Measurements from ENCODE around the gene B3GALT4.

Gene B3GALT4

GRCh38 chr6:33317669-33318425 lies 40.9 kb downstream of the B3GALT4 start, which contains the start of gene ZBTB22 (continued):
- TF ChIP-seq, protein P1, sequence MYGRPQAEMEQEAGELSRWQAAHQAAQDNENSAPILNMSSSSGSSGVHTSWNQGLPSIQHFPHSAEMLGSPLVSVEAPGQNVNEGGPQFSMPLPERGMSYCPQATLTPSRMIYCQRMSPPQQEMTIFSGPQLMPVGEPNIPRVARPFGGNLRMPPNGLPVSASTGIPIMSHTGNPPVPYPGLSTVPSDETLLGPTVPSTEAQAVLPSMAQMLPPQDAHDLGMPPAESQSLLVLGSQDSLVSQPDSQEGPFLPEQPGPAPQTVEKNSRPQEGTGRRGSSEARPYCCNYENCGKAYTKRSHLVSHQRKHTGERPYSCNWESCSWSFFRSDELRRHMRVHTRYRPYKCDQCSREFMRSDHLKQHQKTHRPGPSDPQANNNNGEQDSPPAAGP (tag by site-specific recombination; IDR thresholded peaks at IDR 0.05): peak; percentile 43
- TF ChIP-seq ZNF660 (tag by site-specific recombination; IDR thresholded peaks at IDR 0.05) (peak; percentile 85), YY2 (tag by site-specific recombination; IDR thresholded peaks at IDR 0.05) (0 out of 2 replicates have a peak, but pooled peaks have one; percentile 40), ZFP69B (tag by site-specific recombination; IDR thresholded peaks at IDR 0.05) (peak; percentile 97), ZSCAN23 (tag by site-specific recombination; IDR thresholded peaks at IDR 0.05) (no peak), GLIS2 (tag by site-specific recombination; IDR thresholded peaks at IDR 0.05) (0 out of 2 replicates have a peak, but pooled peaks have one; percentile 22), ZEB2 (tag by site-specific recombination; IDR thresholded peaks at IDR 0.05) (peak; percentile 71; the same call in 1 of the 2 replicates), ZFHX2 (tag by site-specific recombination; conservative IDR thresholded peaks at IDR 0.05) (peak; percentile 83), ZNF274 (IDR thresholded peaks at IDR 0.05; ENCODE audit: low read length) (no peak), ZNF274 (tag by site-specific recombination; IDR thresholded peaks at IDR 0.05; ENCODE audit: borderline replicate concordance) (no peak), ZNF2 (tag by site-specific recombination; IDR thresholded peaks at IDR 0.05) (peak; percentile 77), ZNF639 (tag by site-specific recombination; IDR thresholded peaks at IDR 0.05) (peak; percentile 50), ZNF561 (tag by site-specific recombination; IDR thresholded peaks at IDR 0.05; ENCODE audit: borderline replicate concordance) (peak; percentile 73), ZNF76 (tag by site-specific recombination; IDR thresholded peaks at IDR 0.05; ENCODE audit: borderline replicate concordance, low read depth) (0 out of 2 replicates have a peak, but pooled peaks have one; percentile 6), ATF2 (tag by site-specific recombination; IDR thresholded peaks at IDR 0.05; ENCODE audit: low read depth) (no peak; the same call in 1 of the 2 replicates)
- TF ChIP-seq, protein P2, sequence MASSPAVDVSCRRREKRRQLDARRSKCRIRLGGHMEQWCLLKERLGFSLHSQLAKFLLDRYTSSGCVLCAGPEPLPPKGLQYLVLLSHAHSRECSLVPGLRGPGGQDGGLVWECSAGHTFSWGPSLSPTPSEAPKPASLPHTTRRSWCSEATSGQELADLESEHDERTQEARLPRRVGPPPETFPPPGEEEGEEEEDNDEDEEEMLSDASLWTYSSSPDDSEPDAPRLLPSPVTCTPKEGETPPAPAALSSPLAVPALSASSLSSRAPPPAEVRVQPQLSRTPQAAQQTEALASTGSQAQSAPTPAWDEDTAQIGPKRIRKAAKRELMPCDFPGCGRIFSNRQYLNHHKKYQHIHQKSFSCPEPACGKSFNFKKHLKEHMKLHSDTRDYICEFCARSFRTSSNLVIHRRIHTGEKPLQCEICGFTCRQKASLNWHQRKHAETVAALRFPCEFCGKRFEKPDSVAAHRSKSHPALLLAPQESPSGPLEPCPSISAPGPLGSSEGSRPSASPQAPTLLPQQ (tag by site-specific recombination; IDR thresholded peaks at IDR 0.05): peak; percentile 99
- TF ChIP-seq, protein P3, sequence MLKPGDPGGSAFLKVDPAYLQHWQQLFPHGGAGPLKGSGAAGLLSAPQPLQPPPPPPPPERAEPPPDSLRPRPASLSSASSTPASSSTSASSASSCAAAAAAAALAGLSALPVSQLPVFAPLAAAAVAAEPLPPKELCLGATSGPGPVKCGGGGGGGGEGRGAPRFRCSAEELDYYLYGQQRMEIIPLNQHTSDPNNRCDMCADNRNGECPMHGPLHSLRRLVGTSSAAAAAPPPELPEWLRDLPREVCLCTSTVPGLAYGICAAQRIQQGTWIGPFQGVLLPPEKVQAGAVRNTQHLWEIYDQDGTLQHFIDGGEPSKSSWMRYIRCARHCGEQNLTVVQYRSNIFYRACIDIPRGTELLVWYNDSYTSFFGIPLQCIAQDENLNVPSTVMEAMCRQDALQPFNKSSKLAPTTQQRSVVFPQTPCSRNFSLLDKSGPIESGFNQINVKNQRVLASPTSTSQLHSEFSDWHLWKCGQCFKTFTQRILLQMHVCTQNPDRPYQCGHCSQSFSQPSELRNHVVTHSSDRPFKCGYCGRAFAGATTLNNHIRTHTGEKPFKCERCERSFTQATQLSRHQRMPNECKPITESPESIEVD (tag by site-specific recombination; IDR thresholded peaks at IDR 0.05): 0 out of 2 replicates have a peak, but pooled peaks have one; percentile 15
- TF ChIP-seq, protein P4, sequence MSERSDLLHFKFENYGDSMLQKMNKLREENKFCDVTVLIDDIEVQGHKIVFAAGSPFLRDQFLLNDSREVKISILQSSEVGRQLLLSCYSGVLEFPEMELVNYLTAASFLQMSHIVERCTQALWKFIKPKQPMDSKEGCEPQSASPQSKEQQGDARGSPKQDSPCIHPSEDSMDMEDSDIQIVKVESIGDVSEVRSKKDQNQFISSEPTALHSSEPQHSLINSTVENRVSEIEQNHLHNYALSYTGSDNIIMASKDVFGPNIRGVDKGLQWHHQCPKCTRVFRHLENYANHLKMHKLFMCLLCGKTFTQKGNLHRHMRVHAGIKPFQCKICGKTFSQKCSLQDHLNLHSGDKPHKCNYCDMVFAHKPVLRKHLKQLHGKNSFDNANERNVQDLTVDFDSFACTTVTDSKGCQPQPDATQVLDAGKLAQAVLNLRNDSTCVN (tag by site-specific recombination; optimal IDR thresholded peaks at IDR 0.05): peak; percentile 28
